ENCODE results near the gene TEX30.

GRCh38 chr13:102798581-102799425, 25.2 kb upstream of the TEX30 start, which contains the start of the genes BIVM and POGLUT2:
- TF ChIP-seq POLR2A (IDR thresholded peaks at IDR 0.05) = no peak
- TF ChIP-seq, protein P1, sequence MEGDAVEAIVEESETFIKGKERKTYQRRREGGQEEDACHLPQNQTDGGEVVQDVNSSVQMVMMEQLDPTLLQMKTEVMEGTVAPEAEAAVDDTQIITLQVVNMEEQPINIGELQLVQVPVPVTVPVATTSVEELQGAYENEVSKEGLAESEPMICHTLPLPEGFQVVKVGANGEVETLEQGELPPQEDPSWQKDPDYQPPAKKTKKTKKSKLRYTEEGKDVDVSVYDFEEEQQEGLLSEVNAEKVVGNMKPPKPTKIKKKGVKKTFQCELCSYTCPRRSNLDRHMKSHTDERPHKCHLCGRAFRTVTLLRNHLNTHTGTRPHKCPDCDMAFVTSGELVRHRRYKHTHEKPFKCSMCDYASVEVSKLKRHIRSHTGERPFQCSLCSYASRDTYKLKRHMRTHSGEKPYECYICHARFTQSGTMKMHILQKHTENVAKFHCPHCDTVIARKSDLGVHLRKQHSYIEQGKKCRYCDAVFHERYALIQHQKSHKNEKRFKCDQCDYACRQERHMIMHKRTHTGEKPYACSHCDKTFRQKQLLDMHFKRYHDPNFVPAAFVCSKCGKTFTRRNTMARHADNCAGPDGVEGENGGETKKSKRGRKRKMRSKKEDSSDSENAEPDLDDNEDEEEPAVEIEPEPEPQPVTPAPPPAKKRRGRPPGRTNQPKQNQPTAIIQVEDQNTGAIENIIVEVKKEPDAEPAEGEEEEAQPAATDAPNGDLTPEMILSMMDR (IDR thresholded peaks at IDR 0.05) = no peak
